GM19240 (cell line): ENCODE measurements around the gene GALM.
"Not testable (repeated sequence)": the region's sequence is repeated elsewhere in the genome, so short reads cannot be mapped to it uniquely, and the experiment has no call there.

Source experiments
- DNase-seq: peaks from one replicate; pipeline ENCODE4 v3.0.0; 2011; ENCODE audit warnings: low spot score; ENCODE audit not compliant: insufficient read length

The GALM gene

DNA sequence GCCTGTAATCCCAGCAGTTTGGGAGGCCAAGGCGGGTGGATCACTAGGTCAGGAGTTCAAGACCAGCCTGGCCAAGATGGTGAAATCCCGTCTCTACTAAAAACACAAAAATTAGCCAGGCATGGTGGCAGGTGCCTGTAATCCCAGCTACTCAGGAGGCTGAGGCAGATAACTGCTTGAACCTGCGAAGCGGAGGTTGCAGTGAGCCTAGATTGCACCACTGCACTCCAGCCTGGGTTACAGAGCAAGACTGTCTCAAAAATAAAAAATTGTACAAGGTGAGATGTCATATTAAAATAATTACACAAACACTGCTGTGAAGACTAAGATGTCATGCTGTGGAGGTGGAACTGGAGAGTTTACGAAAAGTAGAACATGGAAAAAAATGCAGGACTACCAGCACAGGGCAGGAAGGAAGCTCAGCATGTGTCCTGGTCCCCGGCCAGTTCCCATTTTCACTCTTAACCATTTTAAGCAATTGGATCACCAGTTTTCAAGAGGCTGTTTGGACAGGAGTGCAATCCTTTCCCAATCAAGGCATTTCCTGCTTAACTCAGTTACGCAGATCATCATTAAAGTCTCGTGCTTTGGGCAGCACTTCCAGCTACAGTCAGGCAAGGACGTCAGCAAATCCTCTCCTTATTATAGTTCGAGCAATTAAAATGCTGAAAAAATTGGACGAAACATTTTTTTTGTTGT, 71.2 kb downstream of the GALM start:
- not testable (repeated sequence) for DNase-seq

DNA sequence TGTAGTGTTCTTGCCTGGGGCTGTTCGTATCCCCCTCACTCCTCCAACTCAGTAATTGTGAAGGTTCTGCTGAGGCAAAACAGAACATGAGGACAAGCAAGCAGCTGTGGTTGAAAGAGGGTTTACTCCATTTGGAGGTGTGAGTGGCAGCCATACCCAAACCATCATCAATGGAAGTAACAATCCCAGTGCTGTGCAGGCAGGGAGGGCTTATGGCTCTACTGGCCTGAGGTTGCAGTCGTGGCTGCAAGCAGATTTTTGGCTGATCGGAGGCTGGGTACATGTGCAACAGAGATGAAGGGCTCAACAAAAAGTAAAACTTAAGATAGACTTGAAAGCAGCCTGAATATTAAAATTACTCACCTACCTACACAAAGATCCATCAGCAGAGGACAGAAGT, 72.0 kb downstream of the GALM start:
- no peak for DNase-seq

DNA sequence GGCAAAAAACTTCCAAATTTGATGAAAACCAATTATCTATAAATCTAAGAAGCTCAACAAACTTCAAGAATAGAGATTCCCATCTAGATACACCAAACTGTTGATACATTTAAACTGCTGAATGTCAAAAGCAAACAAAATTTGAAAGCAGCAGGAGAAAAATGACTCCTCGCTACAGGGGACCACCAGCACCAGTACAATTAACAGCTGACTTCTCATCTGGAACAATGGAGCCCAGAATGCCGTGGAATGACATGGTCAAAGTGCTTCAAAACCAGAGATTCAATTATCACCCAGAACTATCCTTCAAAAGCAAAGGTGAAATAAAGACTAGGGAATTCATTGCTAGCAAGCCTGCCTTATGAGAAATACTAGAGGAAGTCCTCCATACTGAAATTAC, 73.6 kb downstream of the GALM start:
- DNase-seq = no peak

DNA sequence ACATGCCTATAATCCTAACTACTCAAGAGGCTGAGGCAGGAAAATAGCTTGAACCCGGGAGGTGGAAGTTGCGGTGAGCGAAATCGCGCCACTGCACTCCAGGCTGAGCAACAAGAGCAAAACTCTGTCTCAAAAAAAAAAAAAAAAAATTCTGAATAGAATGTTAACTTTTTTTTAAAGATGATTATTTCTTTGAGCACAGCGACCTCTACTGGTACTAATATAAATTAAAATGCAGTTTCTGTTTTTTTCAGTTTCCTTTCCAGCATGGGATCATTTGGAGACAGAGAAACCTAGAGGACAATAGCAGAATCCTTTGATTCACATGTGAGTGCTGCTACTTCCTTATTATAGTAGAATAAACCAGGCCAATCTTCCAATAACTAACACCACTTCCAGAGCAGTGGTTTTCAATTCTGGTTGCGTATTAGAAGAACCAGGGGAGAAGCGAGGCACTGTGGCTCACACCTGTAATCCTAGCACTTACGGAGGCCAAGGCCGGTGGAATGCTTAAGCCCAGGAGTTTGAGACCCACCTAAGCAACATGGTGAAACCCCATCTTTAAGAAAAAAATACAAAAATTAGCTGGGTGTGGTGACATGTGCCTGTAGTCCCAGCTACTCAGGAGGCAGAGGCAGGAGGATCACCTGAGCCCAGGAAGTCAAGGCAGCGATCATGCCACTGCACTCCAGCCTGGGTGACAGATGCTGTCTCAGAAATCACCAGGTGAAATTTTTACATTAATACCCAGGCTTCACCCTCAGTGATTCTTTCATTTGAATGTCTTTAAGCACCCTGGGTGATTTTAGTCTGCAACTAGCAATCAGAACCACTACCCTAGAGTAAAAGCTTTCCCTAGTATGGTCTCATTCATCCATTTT, 75.2 kb downstream of the GALM start:
- no peak for DNase-seq

DNA sequence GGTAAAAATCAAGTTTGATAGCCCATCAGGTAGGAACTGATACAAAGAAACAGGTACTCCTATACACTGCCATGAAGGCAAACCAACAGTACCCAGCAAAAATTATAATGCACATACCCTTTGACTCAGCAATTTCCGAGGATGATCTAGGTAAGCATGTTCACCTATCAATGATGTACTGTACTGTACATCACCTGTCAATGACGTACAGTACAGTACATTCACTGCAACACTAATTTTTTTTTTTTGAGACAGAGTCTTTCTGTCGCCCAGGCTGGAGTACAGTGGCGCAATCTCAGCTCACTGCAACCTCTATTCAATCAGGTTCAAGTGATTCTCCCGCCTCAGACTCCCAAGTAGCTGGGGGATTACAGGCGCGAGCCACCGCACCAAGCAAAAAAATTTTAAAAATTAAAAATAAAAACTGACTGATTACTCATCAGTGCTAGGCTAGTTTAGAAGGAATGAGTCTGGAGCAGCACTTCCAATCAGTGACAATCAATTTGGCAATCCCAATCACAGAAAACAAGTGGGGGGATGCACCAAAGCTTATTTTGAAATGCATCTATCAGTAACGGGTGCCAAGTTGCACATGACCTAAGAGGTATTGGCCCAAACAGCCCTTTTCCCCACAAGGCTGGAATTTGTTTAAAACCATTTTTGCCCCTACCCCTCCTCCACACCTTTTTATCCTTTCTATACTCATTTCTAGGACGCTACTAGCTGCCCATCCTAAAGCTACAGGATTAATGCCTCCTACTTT, 77.1 kb downstream of the GALM start:
- no peak for DNase-seq

DNA sequence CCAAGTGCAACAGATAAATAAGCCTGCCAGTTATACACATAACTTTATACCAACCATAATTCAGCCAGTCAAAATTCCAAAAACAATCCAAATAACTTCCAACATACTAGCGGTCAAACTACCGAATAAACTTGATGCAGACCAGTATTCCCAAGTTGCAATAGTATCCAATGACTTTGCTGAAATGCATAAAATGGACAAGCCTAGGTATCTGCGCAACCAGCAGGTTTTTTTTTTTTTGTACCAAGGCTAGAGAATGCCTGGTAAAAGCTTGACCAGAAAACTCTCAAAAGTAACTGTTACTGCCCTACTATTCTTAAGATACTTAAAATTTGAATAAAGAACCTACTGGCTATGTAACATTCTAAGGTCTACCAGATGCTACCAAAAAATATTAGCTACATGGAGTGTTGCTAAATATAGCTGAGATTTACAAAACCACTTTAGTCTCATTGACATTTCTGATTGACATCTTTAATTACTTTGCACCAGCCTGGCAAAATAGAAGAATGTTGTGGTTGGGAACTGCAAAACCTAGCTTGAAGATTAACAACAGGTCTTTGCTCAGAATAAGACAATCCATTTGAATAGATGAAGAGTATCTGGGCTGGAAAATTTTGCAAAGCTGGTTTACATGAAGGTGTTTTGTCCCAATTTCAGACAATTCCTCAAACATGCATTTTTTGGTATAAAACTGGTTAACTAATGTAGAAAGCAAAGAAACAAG, 77.9 kb downstream of the GALM start:
- DNase-seq = no peak

DNA sequence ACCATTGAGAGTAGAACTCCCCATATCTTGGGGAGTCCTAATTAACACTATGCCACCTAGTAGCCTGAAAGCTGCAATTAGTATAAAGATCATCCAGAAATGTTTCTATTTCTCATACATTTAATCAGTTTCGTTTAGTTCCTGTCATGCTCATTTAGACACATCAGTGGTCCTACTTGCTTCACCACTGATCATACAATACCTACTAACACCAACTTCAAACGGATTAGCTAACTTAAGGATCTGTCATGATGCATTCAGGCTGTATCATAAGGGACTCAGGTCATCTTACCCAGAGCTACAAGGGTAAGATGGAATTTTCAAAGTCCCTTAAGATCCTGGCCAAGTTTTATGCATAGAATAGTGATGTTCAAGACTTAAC, 78.5 kb downstream of the GALM start:
- no peak for DNase-seq

DNA sequence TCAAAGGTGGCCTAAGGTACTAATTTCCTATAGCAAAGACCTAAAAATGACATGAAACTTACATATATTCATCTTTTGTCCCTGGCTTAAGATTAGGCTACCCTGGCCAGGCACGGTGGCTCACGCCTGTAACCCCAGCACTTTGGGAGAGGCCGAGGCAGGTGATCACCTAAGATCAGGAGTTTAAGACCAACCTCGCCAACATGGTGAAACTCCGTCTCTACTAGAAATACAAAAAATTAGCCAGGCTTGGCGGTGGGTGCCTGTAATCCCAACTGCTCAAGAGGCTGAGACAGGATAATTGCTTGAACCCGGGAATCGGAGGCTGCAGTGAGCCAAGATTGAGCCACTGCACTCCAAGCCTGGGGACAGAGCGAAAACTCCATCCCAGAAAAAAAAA, 79.4 kb downstream of the GALM start:
- no peak for DNase-seq

DNA sequence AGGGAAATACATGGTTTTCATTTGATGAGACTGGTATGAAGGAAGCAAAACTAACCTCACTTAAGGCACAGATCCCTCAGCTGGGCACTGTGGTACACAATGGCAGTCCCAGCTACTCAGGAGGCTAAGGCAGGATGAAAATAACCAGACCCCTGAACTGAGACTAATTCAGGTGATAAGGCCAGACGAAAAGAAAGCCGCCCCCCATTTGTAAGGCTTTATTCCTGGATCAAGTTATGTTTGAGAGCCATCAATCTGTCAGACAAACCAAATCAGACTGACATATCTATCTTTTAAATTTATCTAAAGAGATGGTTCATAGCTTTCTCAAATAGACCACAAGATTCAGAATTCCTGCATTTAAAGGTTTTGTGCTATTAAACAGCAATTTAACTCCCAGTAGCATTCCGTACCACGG, 81.1 kb downstream of the GALM start:
- DNase-seq = no peak

DNA sequence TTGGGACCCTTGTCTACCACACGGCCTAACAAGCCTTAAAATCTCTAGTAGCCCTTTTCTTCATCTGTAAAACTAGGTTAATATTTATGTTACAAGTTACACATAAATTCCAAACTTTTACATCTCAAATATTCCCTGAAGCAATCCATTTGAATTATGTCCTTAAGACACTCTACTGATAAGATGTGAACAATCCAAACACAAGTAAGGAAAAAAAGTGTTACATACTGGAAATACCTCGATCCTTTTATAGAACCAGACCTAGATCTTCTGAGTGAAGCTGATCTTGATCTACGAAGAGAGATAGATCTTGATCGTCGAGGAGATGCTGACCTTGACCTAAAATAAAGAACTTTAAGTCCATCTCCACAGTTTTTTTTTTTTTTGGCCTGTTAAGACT, 81.9 kb downstream of the GALM start:
- DNase-seq = no peak

DNA sequence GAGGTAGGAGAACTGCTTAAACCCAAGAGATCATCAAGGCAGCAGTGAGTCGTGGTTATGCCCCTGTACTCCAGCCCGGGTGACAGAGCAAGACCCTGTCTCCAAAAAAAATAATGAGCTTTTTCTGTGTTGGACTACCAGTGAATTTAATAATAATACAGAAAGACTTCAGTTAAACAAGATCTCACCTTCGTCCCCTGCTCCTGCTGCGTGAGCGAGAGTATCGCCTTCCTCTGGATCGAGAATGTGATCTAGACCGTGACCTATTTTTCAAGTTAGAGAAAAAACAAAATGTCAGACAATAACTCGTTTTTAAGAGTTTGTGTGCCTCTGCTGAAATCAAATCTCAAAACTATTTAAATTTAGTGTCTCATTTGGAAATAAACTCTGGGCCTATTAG, 82.5 kb downstream of the GALM start:
- no peak for DNase-seq

DNA sequence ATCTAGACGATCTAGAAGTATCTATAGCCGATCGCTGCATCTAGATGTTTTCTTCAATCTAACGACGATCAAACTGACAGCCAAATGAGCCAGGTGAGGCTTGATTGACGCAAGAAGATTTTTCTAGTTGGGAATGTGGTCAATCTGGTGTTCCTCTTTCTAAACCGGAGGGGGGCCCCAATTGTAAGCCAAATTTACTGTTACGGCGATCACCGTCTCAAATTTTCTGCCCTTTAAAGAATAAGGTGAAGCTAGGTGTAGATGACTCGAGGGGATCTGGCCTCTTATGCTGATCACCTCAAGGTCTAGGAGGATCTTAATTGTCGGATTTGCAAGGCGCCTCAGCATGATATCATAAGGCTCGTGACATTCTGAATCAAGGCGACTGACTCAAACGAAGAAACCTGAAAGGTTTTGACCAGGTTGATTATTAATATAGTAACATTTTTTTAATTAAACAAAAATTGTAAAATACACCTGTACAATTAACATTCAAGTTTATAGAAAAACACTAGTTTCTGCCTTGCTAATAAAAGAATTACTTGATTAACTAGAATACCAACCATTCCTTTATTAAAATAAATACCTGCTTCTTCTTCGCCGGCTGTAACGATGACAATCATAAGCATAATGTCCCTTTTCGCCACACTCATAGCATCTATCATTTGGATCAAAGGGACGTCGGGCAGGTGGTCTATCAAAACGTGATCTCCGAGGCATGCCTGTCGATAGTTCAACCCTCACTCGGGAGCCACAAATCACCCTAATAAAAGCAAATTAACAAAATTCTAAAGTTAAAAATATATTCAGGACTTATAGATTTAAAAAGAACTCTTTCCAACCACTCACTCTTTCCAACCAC, 83.3 kb downstream of the GALM start:
- no peak for DNase-seq

DNA sequence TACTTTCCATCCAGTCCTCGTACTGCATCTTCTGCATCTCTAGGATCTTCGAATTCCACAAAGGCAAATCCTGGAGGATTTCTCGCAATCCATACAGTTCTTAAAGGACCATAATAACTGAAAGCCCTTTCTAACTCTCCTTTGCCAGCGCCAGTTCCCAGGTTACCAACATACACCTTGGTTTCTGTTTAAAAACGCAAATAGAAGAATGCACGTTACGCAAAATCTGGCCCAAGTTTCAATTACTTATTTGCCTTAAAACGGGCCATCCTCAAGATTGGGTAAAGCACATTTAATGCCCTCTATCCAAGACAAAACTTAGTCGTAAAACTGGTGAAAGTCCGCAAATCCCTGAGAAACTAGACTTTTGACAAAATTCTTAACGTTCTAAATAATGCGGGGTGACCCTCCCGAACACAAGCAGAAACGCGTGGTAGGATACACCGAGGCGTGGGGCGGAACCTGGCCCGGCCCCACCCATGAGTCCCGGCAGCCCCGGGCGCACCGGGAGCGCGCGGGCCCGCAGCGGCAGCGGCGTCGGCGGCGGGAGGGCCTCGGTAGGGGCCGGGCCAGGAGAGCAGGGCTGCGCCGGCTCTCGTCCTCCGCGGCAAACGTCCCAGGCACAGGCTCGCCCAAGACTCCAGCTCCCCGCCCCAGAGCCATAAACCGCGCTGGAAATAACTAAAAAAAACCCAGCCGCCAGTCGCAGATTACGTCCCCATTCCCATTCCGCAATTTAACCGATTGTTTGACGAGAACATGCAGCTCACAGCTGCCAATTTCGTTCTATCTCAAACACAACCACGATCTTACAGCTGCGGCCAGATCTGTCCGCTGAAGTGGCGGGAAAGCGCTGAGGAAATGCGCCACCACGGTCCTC, 84.3 kb downstream of the GALM start:
- no peak for DNase-seq

DNA sequence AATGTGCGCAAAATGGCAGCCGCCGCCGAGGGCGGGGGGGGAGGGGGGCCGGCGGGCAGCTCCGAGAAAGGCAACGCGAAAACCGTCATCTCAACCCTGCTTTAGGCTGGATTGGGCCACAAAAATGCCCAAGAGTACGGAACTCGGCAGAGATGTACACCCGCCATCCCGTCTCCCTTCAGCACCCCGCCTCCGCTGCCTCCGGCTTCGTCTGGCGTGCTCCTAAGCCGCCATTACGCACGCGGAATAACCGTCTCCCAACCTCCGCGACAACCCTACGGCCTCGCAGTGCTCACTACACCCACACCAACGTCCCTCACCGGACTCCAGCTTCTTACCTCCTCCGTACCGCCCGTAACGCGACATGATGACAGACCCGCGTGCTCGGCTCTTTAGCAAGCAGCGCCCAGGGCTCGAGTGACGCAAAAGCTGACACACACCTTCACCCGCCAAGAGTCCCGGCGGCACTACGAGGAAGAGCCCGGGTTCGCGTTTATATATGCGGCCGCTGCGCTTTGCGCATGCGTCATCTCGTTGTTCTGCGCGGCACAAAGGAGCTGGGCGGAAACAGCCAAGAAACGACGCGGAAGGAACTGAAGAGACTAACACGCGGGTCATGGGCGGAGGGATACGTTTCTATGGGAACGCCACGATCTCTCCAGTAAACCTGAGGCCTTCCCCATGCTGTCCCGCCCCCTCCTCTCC, 85.1 kb downstream of the GALM start, which contains the start of gene SRSF7:
Gene SRSF7 (minus strand): TSS at position 471 of the 705 bp plus-strand sequence. CDS start 105 bp downstream, at position 366.
- peak; percentile 98 for DNase-seq

DNA sequence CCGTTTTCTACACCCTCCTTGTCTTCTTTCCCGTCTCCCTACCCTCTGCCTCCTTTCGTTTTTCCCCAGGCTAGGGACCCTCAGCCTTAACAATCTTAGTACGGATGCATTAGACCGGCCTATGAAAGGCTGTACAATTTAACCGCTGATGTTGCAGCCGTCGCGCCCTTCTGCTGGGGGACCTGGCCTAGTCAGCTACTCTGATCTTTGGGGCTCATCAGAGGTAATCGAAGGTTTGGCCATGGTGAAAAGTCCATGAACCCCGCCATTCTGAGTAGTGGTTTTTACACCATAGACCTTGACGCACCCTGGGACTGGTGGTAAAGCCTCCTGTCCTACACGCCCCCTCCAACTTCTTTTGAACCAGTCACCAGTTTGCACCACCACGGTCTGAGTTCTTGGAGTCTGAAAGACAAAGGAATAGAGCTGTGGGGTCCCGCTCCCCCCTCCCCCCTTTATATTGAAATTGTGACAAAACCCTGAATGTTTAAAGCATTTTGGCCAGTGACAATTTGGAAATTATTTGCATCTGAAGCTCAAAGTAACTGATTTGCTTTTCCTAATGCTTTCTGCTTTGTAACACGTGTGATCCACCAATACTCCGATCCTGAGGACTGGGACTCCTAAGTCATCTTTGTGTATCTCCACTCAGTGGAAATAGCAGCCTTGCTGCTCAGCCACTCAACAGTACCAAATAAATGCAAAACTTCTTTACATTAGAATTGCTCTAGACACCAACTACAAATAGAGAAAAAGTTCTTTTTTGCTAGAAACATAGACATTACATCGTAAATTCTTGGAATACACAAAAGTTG, 85.9 kb downstream of the GALM start:
- DNase-seq = no peak

DNA sequence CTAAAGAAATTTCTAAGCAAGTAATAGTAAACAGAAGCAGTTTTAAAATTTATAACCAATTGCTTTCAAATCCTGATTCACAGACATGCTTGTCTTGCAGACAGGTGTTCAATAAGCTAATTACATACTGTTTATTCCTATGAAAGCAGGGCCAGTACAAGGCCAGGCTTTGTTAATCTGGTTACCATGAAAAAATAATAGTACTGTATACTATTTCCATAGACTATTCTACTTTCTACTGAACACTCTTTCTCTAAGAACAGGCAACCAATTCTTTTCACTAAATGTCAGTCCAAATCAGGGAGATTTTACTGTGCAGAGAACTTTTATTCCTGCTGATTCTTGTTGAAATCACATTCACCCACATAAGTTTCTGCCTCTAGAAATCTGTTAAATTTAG, 88.1 kb downstream of the GALM start:
- no peak for DNase-seq

DNA sequence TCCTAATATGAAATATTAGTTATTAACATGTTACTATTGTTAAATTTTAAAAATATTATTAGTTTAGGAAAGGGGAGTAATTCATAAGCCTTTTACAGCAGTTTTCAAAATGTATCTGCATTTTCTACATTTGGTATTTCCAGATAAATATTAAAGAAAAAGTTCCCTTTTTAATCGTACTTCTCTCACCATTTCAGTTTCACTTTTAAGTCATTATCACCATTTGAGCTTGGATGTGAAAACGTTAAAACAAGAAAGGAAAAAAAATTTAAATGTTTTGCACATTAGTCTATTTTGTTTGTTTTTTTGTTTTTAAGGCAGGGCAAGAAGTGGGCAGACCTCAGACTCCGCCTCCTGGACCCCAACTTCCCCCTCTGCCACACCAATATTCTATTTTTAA, 88.6 kb downstream of the GALM start:
- no peak for DNase-seq

DNA sequence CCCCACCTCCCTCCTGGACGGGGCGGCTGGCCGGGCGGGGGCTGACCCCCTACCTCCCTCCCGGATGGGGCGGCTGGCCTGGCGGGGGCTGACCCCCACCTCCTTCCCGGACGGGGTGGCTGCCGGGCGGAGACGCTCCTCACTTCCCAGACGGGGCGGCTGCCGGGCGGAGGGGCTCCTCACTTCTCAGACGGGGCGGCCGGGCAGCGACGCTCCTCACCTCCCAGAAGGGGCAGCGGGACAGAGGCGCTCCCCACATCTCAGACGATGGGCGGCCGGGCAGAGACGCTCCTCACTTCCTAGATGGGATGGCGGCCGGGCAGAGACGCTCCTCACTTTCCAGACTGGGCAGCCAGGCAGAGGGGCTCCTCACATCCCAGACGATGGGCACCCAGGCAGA, 90.0 kb downstream of the GALM start:
- not testable (repeated sequence) for DNase-seq
